Suprapubic skin (tissue), 3 donors: Measurements from ENCODE around the gene CDC42EP5.

Experiments used
- CTCF ChIP-seq, 2 donors: fragments of 200-600 bp in 1 of 2; fragments of 450-650 bp in 1 of 2; sonication (generic) in 1 of 2; IDR thresholded peaks; one replicate each; pipeline ENCODE4 v1.5.1; 2016 to 2019; ENCODE audit warnings: antibody characterized with exemption in 2 of 2, mild to moderate bottlenecking in 1 of 2, moderate library complexity in 1 of 2
- POLR2AphosphoS5 ChIP-seq, 3 donors: sonication (generic); formaldehyde crosslinking; IDR thresholded peaks; one replicate each; pipeline ENCODE4 v1.6.1; 2017; ENCODE audit warnings: antibody characterized with exemption in 3 of 3

- TF ChIP-seq POLR2AphosphoS5 (IDR thresholded peaks at IDR 0.05) (no peak), CTCF (IDR thresholded peaks at IDR 0.05) (no peak)
Observed at GRCh38 chr19:54475706-54476105, 2.6 kb upstream of the CDC42EP5 start.
